Measurements from ENCODE around the gene FAM124A. TPM values are rescaled to one million over a fixed set of nuclear protein-coding genes. Genes with fewer than 3 reads are reported as not detected.

Gene FAM124A
- total RNA-seq, 3 donors from 2014 or later (not counting 1 experiment from before 2014, with no cell fraction given), result not detected

DNA sequence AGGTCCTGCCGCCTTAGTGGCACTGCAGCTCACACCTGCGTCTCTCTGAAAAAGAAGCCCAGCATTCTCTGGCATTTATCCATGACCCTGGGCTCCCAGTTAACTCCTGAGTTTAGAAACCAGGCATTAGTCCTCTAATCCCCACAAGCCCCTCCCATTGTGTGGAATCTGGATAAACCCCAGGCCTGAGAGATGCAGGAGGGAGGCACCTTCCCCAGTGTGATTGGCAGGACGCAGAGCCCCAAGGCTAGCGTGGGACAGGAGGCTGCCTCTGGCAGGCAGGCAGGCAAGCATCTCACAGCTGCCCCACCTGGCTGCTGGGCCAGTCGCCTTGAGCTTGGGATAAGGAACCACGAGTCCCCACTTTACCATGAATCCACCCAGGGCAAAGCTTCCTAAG lies 106.3 kb downstream of the FAM124A start:
- WGBS (ENCODE audit: insufficient coverage), result 85% methylated on average over 5 of the region's 6 CpGs
- intact Hi-C loops (cut with micrococcal nuclease), result no loop called here
- TF ChIP-seq, protein P1, sequence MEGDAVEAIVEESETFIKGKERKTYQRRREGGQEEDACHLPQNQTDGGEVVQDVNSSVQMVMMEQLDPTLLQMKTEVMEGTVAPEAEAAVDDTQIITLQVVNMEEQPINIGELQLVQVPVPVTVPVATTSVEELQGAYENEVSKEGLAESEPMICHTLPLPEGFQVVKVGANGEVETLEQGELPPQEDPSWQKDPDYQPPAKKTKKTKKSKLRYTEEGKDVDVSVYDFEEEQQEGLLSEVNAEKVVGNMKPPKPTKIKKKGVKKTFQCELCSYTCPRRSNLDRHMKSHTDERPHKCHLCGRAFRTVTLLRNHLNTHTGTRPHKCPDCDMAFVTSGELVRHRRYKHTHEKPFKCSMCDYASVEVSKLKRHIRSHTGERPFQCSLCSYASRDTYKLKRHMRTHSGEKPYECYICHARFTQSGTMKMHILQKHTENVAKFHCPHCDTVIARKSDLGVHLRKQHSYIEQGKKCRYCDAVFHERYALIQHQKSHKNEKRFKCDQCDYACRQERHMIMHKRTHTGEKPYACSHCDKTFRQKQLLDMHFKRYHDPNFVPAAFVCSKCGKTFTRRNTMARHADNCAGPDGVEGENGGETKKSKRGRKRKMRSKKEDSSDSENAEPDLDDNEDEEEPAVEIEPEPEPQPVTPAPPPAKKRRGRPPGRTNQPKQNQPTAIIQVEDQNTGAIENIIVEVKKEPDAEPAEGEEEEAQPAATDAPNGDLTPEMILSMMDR (IDR thresholded peaks at IDR 0.05), result no peak
- DNase-seq (no peak), ATAC-seq (no peak)
- Histone ChIP-seq H3K36me3 (ENCODE audit: control insufficient read depth, insufficient read depth, low read length) (no peaks in the 10 kb centered on the region), H3K4me3 (ENCODE audit: low read length) (no peak overlapping the region), H3K27ac (ENCODE audit: low read length) (no peak overlapping the region), H3K4me1 (ENCODE audit: control insufficient read depth, insufficient read depth, low read length) (peaks cover 13% of the 10 kb centered on the region), H3K9me3 (ENCODE audit: control insufficient read depth, insufficient read depth, low read length) (no peaks in the 10 kb centered on the region), H3K27me3 (ENCODE audit: control insufficient read depth, insufficient read depth, low read length) (peaks cover 2% of the 10 kb centered on the region)
- H3K4me1 Mint-ChIP-seq, result peaks cover 17 to 19% of the 10 kb centered on the region in 2 donors
- H3K9me3 Mint-ChIP-seq, result no peaks in the 10 kb centered on the region
- H3K27me3 Mint-ChIP-seq (ENCODE audit: low read depth in 2 of 2), result peaks cover 4 to 11% of the 10 kb centered on the region in 2 donors
- no peak overlapping the region for H3K27ac Mint-ChIP-seq
- no peaks in the 10 kb centered on the region for H3K36me3 Mint-ChIP-seq
- no peak overlapping the region for H3K4me3 Mint-ChIP-seq

DNA sequence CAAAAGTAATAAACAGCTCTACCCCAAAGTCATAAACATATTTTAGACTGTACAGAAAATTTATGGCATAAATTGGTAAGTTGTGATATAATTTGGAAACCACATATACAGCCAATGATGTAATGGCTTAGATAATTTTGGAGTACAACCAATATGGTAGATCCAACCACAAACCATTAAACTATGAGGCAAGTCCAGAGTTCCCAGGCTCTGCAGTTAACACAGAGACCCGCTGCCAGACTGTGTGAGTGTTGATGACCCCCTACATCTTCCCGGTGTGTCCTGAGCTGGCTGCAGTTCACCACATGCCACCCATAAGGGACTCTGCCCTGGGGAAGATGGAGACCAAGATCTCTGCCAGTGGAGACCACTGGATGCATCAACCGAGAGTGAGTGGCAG lies 107.4 kb downstream of the FAM124A start:
- peaks cover 2% of the 10 kb centered on the region for H3K27me3 ChIP-seq (ENCODE audit: control insufficient read depth, insufficient read depth, low read length)
- intact Hi-C loops (cut with micrococcal nuclease), result no loop called here
- WGBS (ENCODE audit: insufficient coverage), result 91% methylated on average over 3 of the region's 3 CpGs
- no peak overlapping the region for H3K27ac Mint-ChIP-seq
- no peak overlapping the region for H3K4me3 Mint-ChIP-seq
- H3K4me1 Mint-ChIP-seq, result peaks cover 17 to 19% of the 10 kb centered on the region in 2 donors
- H3K36me3 Mint-ChIP-seq, result no peaks in the 10 kb centered on the region
- no peak overlapping the region for H3K4me3 ChIP-seq (ENCODE audit: low read length)
- H3K27ac ChIP-seq (ENCODE audit: low read length), result no peak overlapping the region
- H3K36me3 ChIP-seq (ENCODE audit: control insufficient read depth, insufficient read depth, low read length), result no peaks in the 10 kb centered on the region
- H3K9me3 ChIP-seq (ENCODE audit: control insufficient read depth, insufficient read depth, low read length), result no peaks in the 10 kb centered on the region
- H3K9me3 Mint-ChIP-seq, result no peaks in the 10 kb centered on the region
- DNase-seq, result no peak
- TF ChIP-seq, protein P1 (IDR thresholded peaks at IDR 0.05), result no peak
- no peak for ATAC-seq
- H3K27me3 Mint-ChIP-seq (ENCODE audit: low read depth in 2 of 2), result peaks cover 4 to 11% of the 10 kb centered on the region in 2 donors
- H3K4me1 ChIP-seq (ENCODE audit: control insufficient read depth, insufficient read depth, low read length), result peaks cover 13% of the 10 kb centered on the region

DNA sequence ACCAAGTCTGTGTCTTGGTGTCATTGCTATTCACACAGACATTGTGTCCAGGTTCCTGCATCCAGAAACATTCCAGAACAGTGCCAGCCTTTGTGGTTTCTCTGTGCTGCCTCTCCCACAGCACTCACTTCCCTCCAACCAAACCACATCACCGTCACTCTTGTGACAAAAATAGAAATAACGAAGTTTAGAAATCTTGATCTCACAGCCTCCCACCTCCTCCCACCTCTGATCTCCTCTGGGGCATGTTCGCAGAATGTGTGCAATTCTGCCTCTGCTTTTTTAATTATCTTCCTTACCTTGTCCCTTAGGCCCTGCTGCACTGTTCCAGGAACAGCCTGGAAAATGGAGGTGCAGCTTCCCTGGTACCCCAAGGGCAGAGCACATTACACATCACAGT lies 108.6 kb downstream of the FAM124A start:
- no peaks in the 10 kb centered on the region for H3K9me3 Mint-ChIP-seq
- peaks cover 2% of the 10 kb centered on the region for H3K27me3 ChIP-seq (ENCODE audit: control insufficient read depth, insufficient read depth, low read length)
- H3K4me1 Mint-ChIP-seq, result peaks cover 17 to 19% of the 10 kb centered on the region in 2 donors
- peaks cover 4 to 11% of the 10 kb centered on the region in 2 donors for H3K27me3 Mint-ChIP-seq (ENCODE audit: low read depth in 2 of 2)
- peak overlapping the region in 1 of 2 donors; percentile 41 for H3K27ac Mint-ChIP-seq
- TF ChIP-seq, protein P1 (IDR thresholded peaks at IDR 0.05), result no peak
- 2% methylated on average over 3 of the region's 3 CpGs for WGBS (ENCODE audit: insufficient coverage)
- intact Hi-C loops (cut with micrococcal nuclease), result no loop called here
- no peak for DNase-seq
- no peak overlapping the region for H3K27ac ChIP-seq (ENCODE audit: low read length)
- H3K4me1 ChIP-seq (ENCODE audit: control insufficient read depth, insufficient read depth, low read length), result peaks cover 13% of the 10 kb centered on the region
- no peak overlapping the region for H3K4me3 ChIP-seq (ENCODE audit: low read length)
- H3K36me3 Mint-ChIP-seq, result no peaks in the 10 kb centered on the region
- no peaks in the 10 kb centered on the region for H3K9me3 ChIP-seq (ENCODE audit: control insufficient read depth, insufficient read depth, low read length)
- H3K4me3 Mint-ChIP-seq, result no peak overlapping the region
- ATAC-seq, result no peak
- H3K36me3 ChIP-seq (ENCODE audit: control insufficient read depth, insufficient read depth, low read length), result no peaks in the 10 kb centered on the region

DNA sequence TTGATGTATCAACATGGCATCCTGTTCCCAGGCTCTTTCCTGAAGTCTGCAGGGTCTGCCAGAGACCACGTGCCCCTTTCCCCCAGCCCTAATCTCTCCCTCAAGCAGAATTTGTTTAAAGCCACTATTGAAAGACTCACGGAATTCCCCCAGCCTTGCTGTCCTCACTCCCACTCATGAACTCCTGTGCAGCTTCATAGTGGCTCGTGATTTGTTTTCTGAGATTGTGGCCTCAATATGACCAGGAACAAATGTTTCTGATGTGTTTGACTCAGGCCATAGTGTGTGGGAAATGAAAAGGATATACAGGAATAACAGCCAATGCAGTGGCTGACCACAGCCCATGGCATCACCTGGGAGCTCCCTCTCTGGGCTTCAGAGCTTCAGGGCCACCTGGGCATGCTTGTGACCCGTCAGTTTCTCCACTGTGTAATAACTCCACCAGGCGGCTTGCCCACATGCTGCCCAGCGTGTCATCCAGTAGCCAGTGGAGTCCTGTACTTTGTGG lies 109.2 kb downstream of the FAM124A start:
- H3K36me3 Mint-ChIP-seq, result no peaks in the 10 kb centered on the region
- DNase-seq (no peak), ATAC-seq (no peak)
- H3K27ac Mint-ChIP-seq, result peak overlapping the region in 1 of 2 donors; percentile 41
- intact Hi-C loops (cut with micrococcal nuclease), result no loop called here
- TF ChIP-seq, protein P1 (IDR thresholded peaks at IDR 0.05), result no peak
- Histone ChIP-seq H3K9me3 (ENCODE audit: control insufficient read depth, insufficient read depth, low read length) (no peaks in the 10 kb centered on the region), H3K4me1 (ENCODE audit: control insufficient read depth, insufficient read depth, low read length) (peaks cover 13% of the 10 kb centered on the region), H3K4me3 (ENCODE audit: low read length) (no peak overlapping the region), H3K27me3 (ENCODE audit: control insufficient read depth, insufficient read depth, low read length) (peaks cover 2% of the 10 kb centered on the region), H3K36me3 (ENCODE audit: control insufficient read depth, insufficient read depth, low read length) (no peaks in the 10 kb centered on the region), H3K27ac (ENCODE audit: low read length) (no peak overlapping the region)
- peaks cover 17 to 19% of the 10 kb centered on the region in 2 donors for H3K4me1 Mint-ChIP-seq
- 61% methylated on average over 6 of the region's 6 CpGs for WGBS (ENCODE audit: insufficient coverage)
- H3K9me3 Mint-ChIP-seq, result no peaks in the 10 kb centered on the region
- no peak overlapping the region for H3K4me3 Mint-ChIP-seq
- H3K27me3 Mint-ChIP-seq (ENCODE audit: low read depth in 2 of 2), result peaks cover 4 to 11% of the 10 kb centered on the region in 2 donors

Data from natural killer cell (primary cell).